Activated naive CD8-positive, alpha-beta T cell treated with anti-CD3 and anti-CD28 coated beads for 36 hours (primary cell): ENCODE results near the gene FSD1L. TPM values are rescaled to one million over a fixed set of nuclear protein-coding genes. Genes with fewer than 3 reads are reported as not detected.
"Not testable (repeated sequence)": the region's sequence is repeated elsewhere in the genome, so short reads cannot be mapped to it uniquely, and the experiment has no call there.

Experiments
- DNase-seq: peaks from one replicate; pipeline ENCODE4 v3.0.0; 2021
- H3K27ac Mint-ChIP-seq: one replicate; pipeline ENCODE4 v1.8.0; 2022; ENCODE audit warnings: mild to moderate bottlenecking, moderate library complexity, mixed read lengths
- H3K27me3 Mint-ChIP-seq: one replicate; pipeline ENCODE4 v1.8.0; 2022; ENCODE audit warnings: mild to moderate bottlenecking, mixed read lengths
- H3K36me3 Mint-ChIP-seq: one replicate; pipeline ENCODE4 v1.8.0; 2021; ENCODE audit warnings: mild to moderate bottlenecking, mixed read lengths
- H3K4me1 Mint-ChIP-seq: one replicate; pipeline ENCODE4 v1.8.0; 2021; ENCODE audit warnings: mixed read lengths
- H3K4me3 Mint-ChIP-seq: one replicate; pipeline ENCODE4 v1.8.0; 2022; ENCODE audit warnings: mild to moderate bottlenecking, moderate library complexity, mixed read lengths
- H3K9me3 Mint-ChIP-seq: one replicate; pipeline ENCODE4 v1.8.0; 2022; ENCODE audit warnings: mixed read lengths
- total RNA-seq, 2 experiments: library from RNA; stranded (reverse); gene quantifications; one replicate each; pipeline ENCODE4 v1.2.3, GENCODE V29; 2021

The FSD1L gene
- total RNA-seq, 2 experiments from 2014 or later: 2.1 to 3.0 TPM

GRCh38 chr9:105535920-105536668 is 88.3 kb downstream of the FSD1L start:
- DNase-seq: no peak
- Mint-ChIP-seq H3K4me3 (no peak overlapping the region), H3K9me3 (no peaks in the 10 kb centered on the region), H3K4me1 (peaks cover 27% of the 10 kb centered on the region), H3K36me3 (no peaks in the 10 kb centered on the region), H3K27me3 (peaks cover 7% of the 10 kb centered on the region), H3K27ac (no peak overlapping the region)

DNA sequence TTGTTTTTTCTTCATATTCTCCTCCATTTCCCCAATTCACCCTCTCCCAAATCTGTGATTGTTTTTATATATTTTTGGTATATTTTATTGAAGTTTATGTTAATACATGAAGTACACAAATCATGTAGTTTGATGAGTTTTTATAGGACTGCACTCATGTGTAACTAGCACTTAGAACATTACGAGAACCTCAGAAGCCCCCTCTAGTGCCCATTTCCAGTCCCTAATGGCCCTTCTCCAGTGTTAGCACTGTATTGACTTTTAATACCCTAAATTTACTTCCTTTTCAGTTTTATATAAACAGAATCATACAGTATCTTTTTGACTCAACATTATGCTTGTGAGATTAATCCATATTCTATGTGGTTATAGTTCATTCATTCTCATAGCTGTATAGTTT is 91.6 kb downstream of the FSD1L start:
- no peaks in the 10 kb centered on the region for H3K36me3 Mint-ChIP-seq
- no peak for DNase-seq
- peaks cover 18% of the 10 kb centered on the region for H3K4me1 Mint-ChIP-seq
- no peak overlapping the region for H3K4me3 Mint-ChIP-seq
- no peak overlapping the region for H3K27ac Mint-ChIP-seq
- H3K9me3 Mint-ChIP-seq: peaks cover 1% of the 10 kb centered on the region
- peaks cover 7% of the 10 kb centered on the region for H3K27me3 Mint-ChIP-seq

GRCh38 chr9:105541838-105542237 is 94.0 kb downstream of the FSD1L start:
- no peak overlapping the region for H3K27ac Mint-ChIP-seq
- no peaks in the 10 kb centered on the region for H3K36me3 Mint-ChIP-seq
- H3K9me3 Mint-ChIP-seq: peaks cover 1% of the 10 kb centered on the region
- no peak overlapping the region for H3K4me3 Mint-ChIP-seq
- H3K4me1 Mint-ChIP-seq: peaks cover 5% of the 10 kb centered on the region
- peaks cover 10% of the 10 kb centered on the region for H3K27me3 Mint-ChIP-seq
- no peak for DNase-seq

- Mint-ChIP-seq H3K4me3 (no peak overlapping the region), H3K4me1 (peaks cover 11% of the 10 kb centered on the region), H3K36me3 (peaks cover 7% of the 10 kb centered on the region), H3K27ac (no peak overlapping the region), H3K27me3 (no peaks in the 10 kb centered on the region), H3K9me3 (no peaks in the 10 kb centered on the region)
- DNase-seq: no peak
These were observed 106.2 kb downstream of the FSD1L start for GRCh38 chr9:105554042-105554441.

GRCh38 chr9:105557804-105558610 is 110.2 kb downstream of the FSD1L start, which contains the start of gene FKTN:
Gene FKTN, plus strand, starts transcription at chr9:105558131. Its CDS starts 16,902 bp downstream, at chr9:105575033.
- peak within 1 kb of the TSS; percentile 86 for H3K4me3 Mint-ChIP-seq
- H3K27ac Mint-ChIP-seq: peak within 1 kb of the TSS; percentile 78
- DNase-seq: peak; percentile 84
- H3K4me1 Mint-ChIP-seq: peaks cover 16% of the 10 kb centered on the region
- H3K36me3 Mint-ChIP-seq: peaks cover 38% of the 10 kb centered on the region
- H3K27me3 Mint-ChIP-seq: no peaks in the 10 kb centered on the region
- H3K9me3 Mint-ChIP-seq: peaks cover 11% of the 10 kb centered on the region

DNA sequence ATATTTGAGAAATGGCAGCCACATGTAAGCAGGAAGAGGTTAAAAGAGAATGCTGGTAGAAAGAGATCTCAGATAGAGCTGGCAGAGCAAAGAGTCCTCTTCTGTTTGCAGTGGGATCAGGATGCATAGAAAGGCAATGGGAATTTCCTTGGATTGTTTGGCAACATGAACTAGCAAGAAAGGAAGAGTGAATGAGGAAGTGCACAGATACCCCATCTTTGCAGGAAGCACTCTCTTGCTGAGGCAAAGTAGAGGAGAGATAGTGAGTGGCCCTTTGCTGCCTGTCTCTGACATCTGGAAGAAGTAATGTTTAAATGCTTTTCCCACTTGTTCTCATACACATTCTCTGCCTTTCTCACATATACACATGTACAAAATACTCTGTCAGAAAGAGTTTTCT is 124.6 kb downstream of the FSD1L start:
- no peak overlapping the region for H3K27ac Mint-ChIP-seq
- no peaks in the 10 kb centered on the region for H3K27me3 Mint-ChIP-seq
- DNase-seq: no peak
- no peak overlapping the region for H3K4me3 Mint-ChIP-seq
- H3K36me3 Mint-ChIP-seq: peaks cover 49% of the 10 kb centered on the region
- H3K4me1 Mint-ChIP-seq: no peaks in the 10 kb centered on the region
- H3K9me3 Mint-ChIP-seq: peaks cover 18% of the 10 kb centered on the region

DNA sequence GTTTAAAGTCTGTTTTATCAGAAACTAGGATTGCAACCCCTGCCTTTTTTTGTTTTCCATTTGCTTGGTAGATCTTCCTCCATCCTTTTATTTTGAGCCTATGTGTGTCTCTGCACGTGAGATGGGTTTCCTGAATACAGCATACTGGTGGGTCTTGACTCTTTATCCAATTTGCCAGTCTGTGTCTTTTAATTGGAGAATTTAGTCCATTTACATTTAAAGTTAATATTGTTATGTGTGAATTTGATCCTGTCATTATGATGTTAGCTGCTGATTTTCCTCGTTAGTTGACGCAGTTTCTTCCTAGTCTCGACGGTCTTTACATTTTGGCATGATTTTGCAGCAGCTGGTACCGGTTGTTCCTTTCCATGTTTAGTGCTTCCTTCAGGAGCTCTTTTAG is 132.1 kb downstream of the FSD1L start:
- not testable (repeated sequence) for H3K9me3 Mint-ChIP-seq, DNase-seq, H3K4me1 Mint-ChIP-seq, H3K27me3 Mint-ChIP-seq, H3K27ac Mint-ChIP-seq, H3K4me3 Mint-ChIP-seq
- H3K36me3 Mint-ChIP-seq: peaks cover 28% of the 10 kb centered on the region

DNA sequence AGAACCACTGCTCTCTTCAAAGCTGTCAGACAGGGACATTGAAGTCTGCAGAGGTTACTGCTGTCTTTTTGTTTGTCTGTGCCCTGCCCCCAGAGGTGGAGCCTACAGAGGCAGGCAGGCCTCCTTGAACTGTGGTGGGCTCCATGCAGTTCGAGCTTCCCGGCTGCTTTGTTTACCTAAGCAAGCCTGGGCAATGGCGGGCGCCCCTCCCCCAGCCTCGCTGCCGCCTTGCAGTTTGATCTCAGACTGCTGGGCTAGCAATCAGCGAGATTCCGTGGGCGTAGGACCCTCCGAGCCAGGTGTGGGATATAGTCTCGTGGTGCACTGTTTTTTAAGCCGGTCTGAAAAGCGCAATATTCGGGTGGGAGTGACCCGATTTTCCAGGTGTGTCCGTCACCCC is 133.7 kb downstream of the FSD1L start:
- peaks cover 16% of the 10 kb centered on the region for H3K36me3 Mint-ChIP-seq
- H3K4me1 Mint-ChIP-seq, DNase-seq, H3K9me3 Mint-ChIP-seq, H3K27me3 Mint-ChIP-seq, H3K4me3 Mint-ChIP-seq, H3K27ac Mint-ChIP-seq: not testable (repeated sequence)

- no peaks in the 10 kb centered on the region for H3K4me1 Mint-ChIP-seq
- H3K27me3 Mint-ChIP-seq: no peaks in the 10 kb centered on the region
- H3K9me3 Mint-ChIP-seq: peaks cover 15% of the 10 kb centered on the region
- H3K27ac Mint-ChIP-seq: no peak overlapping the region
- no peak for DNase-seq
- no peak overlapping the region for H3K4me3 Mint-ChIP-seq
- H3K36me3 Mint-ChIP-seq: peaks cover 25% of the 10 kb centered on the region
These were observed 145.3 kb downstream of the FSD1L start for GRCh38 chr9:105593145-105593544.

Other genes starting within 250 kb of the FSD1L start
- gene SLC44A1, start 203.4 kb upstream of the FSD1L start, total RNA-seq: 1 to 10 TPM; 7.4 to 7.5 TPM
- 10 to 100 TPM; 15.8 to 20.7 TPM for gene FKTN, start 110.1 kb downstream of the FSD1L start, total RNA-seq
- gene TAL2, start 214.4 kb downstream of the FSD1L start, total RNA-seq: not detected
- 10 to 100 TPM; 16.8 to 17.8 TPM for gene TMEM38B, start 246.5 kb downstream of the FSD1L start, total RNA-seq